Parathyroid adenoma (tissue), 2 donors: ENCODE results near the gene NDC1.

Experiments used
- H2AFZ ChIP-seq: fragments of 300-600 bp; sonication (generic); one replicate; pipeline ENCODE4 v1.7.0; 2017; ENCODE audit warnings: antibody characterized with exemption, mild to moderate bottlenecking
- H3K27ac ChIP-seq: fragments of 300-600 bp; sonication (generic); one replicate; pipeline ENCODE4 v1.7.0; 2017
- H3K27me3 ChIP-seq: fragments of 300-600 bp; sonication (generic); one replicate; pipeline ENCODE4 v1.7.0; 2017; ENCODE audit warnings: low read length; ENCODE audit not compliant: control insufficient read depth, insufficient read depth
- H3K36me3 ChIP-seq: fragments of 300-600 bp; sonication (generic); one replicate; pipeline ENCODE4 v1.7.0; 2017; ENCODE audit warnings: low read length; ENCODE audit not compliant: control insufficient read depth, insufficient read depth
- H3K4me1 ChIP-seq: fragments of 300-600 bp; sonication (generic); one replicate; pipeline ENCODE4 v1.7.0; 2017; ENCODE audit warnings: control low read depth
- H3K4me2 ChIP-seq: fragments of 300-600 bp; sonication (generic); one replicate; pipeline ENCODE4 v1.7.0; 2017; ENCODE audit warnings: low read length
- H3K4me3 ChIP-seq: fragments of 300-600 bp; sonication (generic); one replicate; pipeline ENCODE4 v1.7.0; 2017; ENCODE audit warnings: low read depth, low read length
- H3K79me2 ChIP-seq: fragments of 300-600 bp; sonication (generic); one replicate; pipeline ENCODE4 v1.7.0; 2017; ENCODE audit warnings: control low read depth
- H3K9ac ChIP-seq: fragments of 300-600 bp; sonication (generic); one replicate; pipeline ENCODE4 v1.7.0; 2017; ENCODE audit warnings: mild to moderate bottlenecking
- H3K9me3 ChIP-seq: fragments of 300-600 bp; sonication (generic); one replicate; pipeline ENCODE4 v1.7.0; 2017; ENCODE audit warnings: low read length; ENCODE audit not compliant: control insufficient read depth
- CTCF ChIP-seq: fragments of 300-600 bp; sonication (generic); IDR thresholded peaks from one replicate; pipeline ENCODE4 v1.7.0; 2017; ENCODE audit warnings: antibody characterized with exemption, mild to moderate bottlenecking
- donor health status: primary hyperparathyroidism.

Gene NDC1

GRCh38 chr1:53811414-53811851, 26.7 kb downstream of the NDC1 start:
- H2AFZ ChIP-seq, result no peak overlapping the region
- no peaks in the 10 kb centered on the region for H3K79me2 ChIP-seq
- no peaks in the 10 kb centered on the region for H3K4me1 ChIP-seq
- no peaks in the 10 kb centered on the region for H3K9me3 ChIP-seq
- no peak overlapping the region for H3K9ac ChIP-seq
- H3K4me2 ChIP-seq, result no peak overlapping the region
- no peaks in the 10 kb centered on the region for H3K27me3 ChIP-seq
- H3K27ac ChIP-seq, result no peak overlapping the region
- no peak overlapping the region for H3K4me3 ChIP-seq
- H3K36me3 ChIP-seq, result no peaks in the 10 kb centered on the region
- TF ChIP-seq CTCF, result no peak

DNA sequence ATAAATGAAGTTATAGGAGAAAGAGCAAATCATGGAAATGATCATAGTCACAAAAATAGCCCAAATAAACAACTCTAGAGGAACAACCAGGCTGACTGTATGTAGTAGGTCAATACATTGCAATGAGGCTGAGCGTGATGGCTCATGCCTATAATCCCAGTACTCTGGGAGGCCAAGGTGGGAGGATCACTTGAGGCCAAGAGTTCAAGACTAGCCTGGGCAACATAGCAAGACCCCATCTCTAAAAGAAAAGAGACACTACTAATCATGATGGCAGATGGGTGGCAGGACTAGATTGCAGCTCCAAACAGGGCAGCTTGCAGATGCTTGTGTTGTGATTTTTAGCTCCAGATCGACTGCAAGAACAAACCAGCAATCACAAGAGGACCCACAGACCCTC, 27.6 kb downstream of the NDC1 start:
- Histone ChIP-seq H3K9me3 (no peaks in the 10 kb centered on the region), H3K27me3 (no peaks in the 10 kb centered on the region), H3K4me2 (no peak overlapping the region), H3K27ac (no peak overlapping the region), H3K4me3 (no peak overlapping the region), H3K9ac (no peak overlapping the region), H3K36me3 (no peaks in the 10 kb centered on the region), H3K79me2 (no peaks in the 10 kb centered on the region), H3K4me1 (no peaks in the 10 kb centered on the region), H2AFZ (no peak overlapping the region)
- no peak for TF ChIP-seq CTCF

DNA sequence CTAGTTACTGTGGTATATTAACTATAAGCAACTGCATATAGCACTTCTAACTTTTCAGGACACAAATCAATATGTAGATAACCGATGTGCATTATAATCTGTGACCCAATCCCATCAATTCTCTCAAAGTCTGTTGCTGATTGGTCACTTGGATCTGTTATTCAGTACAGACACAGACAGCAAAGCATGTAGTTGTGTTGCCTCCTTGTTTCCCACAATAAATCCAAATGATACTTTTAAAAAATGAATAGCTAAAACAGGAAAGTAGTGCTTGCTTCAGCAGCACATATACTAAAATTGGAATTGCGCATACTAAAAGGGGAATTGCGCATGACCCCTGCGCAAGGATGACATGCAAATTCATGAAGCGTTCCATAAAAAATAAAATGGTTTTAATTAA, 28.1 kb downstream of the NDC1 start:
- no peak overlapping the region for H2AFZ ChIP-seq
- no peaks in the 10 kb centered on the region for H3K79me2 ChIP-seq
- no peaks in the 10 kb centered on the region for H3K27me3 ChIP-seq
- H3K4me1 ChIP-seq, result no peaks in the 10 kb centered on the region
- H3K9me3 ChIP-seq, result no peaks in the 10 kb centered on the region
- no peaks in the 10 kb centered on the region for H3K36me3 ChIP-seq
- no peak for TF ChIP-seq CTCF
- H3K27ac ChIP-seq, result no peak overlapping the region
- no peak overlapping the region for H3K4me2 ChIP-seq
- no peak overlapping the region for H3K9ac ChIP-seq
- no peak overlapping the region for H3K4me3 ChIP-seq

DNA sequence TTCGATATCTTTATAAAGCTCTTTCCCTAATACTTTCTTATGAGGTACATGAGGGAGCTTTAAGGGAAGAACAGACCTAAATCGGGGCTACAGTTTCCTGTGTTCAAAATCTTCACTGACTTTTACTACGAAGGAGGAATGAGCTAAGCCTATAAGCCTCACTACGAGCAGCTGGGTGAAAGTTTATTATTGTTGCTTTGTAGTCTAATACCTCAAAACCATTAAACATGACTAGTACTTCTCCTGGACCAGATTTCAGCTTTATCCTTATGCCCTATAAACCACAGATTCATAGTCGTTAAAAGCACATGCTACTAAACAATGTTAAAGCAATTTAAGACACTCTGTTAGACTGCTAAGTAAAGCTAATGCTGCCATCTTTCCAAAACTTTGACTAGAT, 30.2 kb downstream of the NDC1 start:
- Histone ChIP-seq H3K4me1 (no peaks in the 10 kb centered on the region), H3K4me2 (no peak overlapping the region), H3K36me3 (no peaks in the 10 kb centered on the region), H3K27me3 (no peaks in the 10 kb centered on the region), H3K79me2 (no peaks in the 10 kb centered on the region), H3K9me3 (no peaks in the 10 kb centered on the region), H3K4me3 (no peak overlapping the region), H2AFZ (no peak overlapping the region), H3K27ac (no peak overlapping the region), H3K9ac (no peak overlapping the region)
- TF ChIP-seq CTCF, result no peak

- Histone ChIP-seq H3K79me2 (no peaks in the 10 kb centered on the region), H3K27me3 (no peaks in the 10 kb centered on the region), H3K9ac (no peak overlapping the region), H2AFZ (no peak overlapping the region), H3K4me1 (no peaks in the 10 kb centered on the region), H3K9me3 (no peaks in the 10 kb centered on the region), H3K36me3 (no peaks in the 10 kb centered on the region), H3K27ac (no peak overlapping the region), H3K4me3 (no peak overlapping the region), H3K4me2 (no peak overlapping the region)
- no peak for TF ChIP-seq CTCF
These were observed 33.1 kb downstream of the NDC1 start for GRCh38 chr1:53804791-53805505.
